WTC11 (cell line): ENCODE measurements around the gene RPP30.
A peak's percentile ranks its signal among the peaks of the same experiment; 100 is the strongest.
"Not testable (repeated sequence)": the region's sequence is repeated elsewhere in the genome, so short reads cannot be mapped to it uniquely, and the experiment has no call there.

Experiments
- ZNF423 ChIP-seq: fragments of 250-450 bp; sonication (Bioruptor Pico); IDR thresholded peaks from 2 replicates; pipeline ENCODE4 v2.1.2; 2022; ENCODE audit warnings: mild to moderate bottlenecking, moderate library complexity
- TF ChIP-seq, protein P1 (sequence below): sonication (generic); formaldehyde crosslinking; IDR thresholded peaks from 2 replicates; pipeline ENCODE4 v1.8.1; 2023; ENCODE audit warnings: mild to moderate bottlenecking, missing genetic modification reagents
- TF ChIP-seq, protein P2 (sequence below): fragments of 200-600 bp; IDR thresholded peaks from 2 replicates; pipeline ENCODE4 v1.8.0; 2022; ENCODE audit warnings: antibody characterized with exemption

DNA sequence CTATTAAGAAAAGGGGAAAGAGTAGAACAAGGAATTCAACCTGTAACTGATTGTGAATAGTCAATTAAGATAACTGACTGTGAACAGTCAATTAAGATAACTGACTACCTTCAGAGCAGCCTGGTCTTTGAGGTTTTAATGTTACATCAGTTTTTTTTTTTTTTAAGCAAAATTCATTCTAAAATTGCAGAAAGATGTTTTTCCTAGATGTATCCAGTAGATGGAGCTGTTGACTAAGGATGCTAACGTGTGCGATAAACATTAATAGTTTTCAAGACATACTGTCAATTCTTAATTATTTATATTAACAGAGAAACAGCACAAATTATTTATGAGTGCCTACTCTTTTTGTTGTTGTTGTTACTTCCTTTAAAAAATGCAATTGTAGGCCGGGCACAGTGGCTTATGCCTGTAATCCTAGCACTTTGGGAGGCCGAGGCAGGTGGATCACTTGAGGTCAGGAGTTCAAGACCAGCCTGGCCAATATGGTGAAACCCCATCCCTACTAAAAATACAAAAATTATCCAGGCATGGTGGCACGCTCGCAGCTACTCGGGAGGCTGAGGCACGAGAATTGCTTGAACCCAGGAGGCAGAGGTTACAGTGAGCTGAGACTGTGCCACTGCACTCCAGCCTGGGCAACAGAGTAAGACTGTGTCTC, 8.4 kb downstream of the RPP30 start:
- not testable (repeated sequence) for TF ChIP-seq ZNF423 (CRISPR knock-in tag)
- TF ChIP-seq, protein P1, sequence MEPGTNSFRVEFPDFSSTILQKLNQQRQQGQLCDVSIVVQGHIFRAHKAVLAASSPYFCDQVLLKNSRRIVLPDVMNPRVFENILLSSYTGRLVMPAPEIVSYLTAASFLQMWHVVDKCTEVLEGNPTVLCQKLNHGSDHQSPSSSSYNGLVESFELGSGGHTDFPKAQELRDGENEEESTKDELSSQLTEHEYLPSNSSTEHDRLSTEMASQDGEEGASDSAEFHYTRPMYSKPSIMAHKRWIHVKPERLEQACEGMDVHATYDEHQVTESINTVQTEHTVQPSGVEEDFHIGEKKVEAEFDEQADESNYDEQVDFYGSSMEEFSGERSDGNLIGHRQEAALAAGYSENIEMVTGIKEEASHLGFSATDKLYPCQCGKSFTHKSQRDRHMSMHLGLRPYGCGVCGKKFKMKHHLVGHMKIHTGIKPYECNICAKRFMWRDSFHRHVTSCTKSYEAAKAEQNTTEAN (CRISPR knock-in tag), result not testable (repeated sequence)
- TF ChIP-seq, protein P2, sequence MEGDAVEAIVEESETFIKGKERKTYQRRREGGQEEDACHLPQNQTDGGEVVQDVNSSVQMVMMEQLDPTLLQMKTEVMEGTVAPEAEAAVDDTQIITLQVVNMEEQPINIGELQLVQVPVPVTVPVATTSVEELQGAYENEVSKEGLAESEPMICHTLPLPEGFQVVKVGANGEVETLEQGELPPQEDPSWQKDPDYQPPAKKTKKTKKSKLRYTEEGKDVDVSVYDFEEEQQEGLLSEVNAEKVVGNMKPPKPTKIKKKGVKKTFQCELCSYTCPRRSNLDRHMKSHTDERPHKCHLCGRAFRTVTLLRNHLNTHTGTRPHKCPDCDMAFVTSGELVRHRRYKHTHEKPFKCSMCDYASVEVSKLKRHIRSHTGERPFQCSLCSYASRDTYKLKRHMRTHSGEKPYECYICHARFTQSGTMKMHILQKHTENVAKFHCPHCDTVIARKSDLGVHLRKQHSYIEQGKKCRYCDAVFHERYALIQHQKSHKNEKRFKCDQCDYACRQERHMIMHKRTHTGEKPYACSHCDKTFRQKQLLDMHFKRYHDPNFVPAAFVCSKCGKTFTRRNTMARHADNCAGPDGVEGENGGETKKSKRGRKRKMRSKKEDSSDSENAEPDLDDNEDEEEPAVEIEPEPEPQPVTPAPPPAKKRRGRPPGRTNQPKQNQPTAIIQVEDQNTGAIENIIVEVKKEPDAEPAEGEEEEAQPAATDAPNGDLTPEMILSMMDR, result peak; percentile 47
